DOHH2 (cell line): ENCODE data around the gene FILIP1L.

Source experiments
- H3F3A ChIP-seq: fragments of 200-600 bp; sonication (generic), shearing (Covaris generic); 2 replicates; pipeline ENCODE4 v1.6.0; 2016; ENCODE audit warnings: antibody characterized with exemption, mild to moderate bottlenecking; ENCODE audit not compliant: control insufficient read depth, insufficient read depth
- H3K27ac ChIP-seq: fragments of 200-600 bp; sonication (generic); 2 replicates; pipeline ENCODE4 v1.5.1; 2014; ENCODE audit warnings: low read depth, mild to moderate bottlenecking, low read length, moderate library complexity
- H3K27me3 ChIP-seq: fragments of 200-600 bp; sonication (generic); 2 replicates; pipeline ENCODE4 v1.6.1; 2014; ENCODE audit warnings: mild to moderate bottlenecking, low read length, mixed read lengths; ENCODE audit not compliant: control insufficient read depth
- H3K36me3 ChIP-seq: fragments of 200-600 bp; sonication (generic); 2 replicates; pipeline ENCODE4 v1.6.1; 2014; ENCODE audit warnings: mild to moderate bottlenecking, low read length, moderate library complexity, mixed read lengths; ENCODE audit not compliant: control insufficient read depth
- H3K4me1 ChIP-seq: fragments of 200-600 bp; sonication (generic); 2 replicates; pipeline ENCODE4 v1.6.1; 2014; ENCODE audit warnings: mild to moderate bottlenecking, low read length, mixed read lengths; ENCODE audit not compliant: control insufficient read depth
- H3K4me2 ChIP-seq: fragments of 200-600 bp; sonication (generic); 2 replicates; pipeline ENCODE4 v1.6.0; 2014; ENCODE audit warnings: mild to moderate bottlenecking, low read length, moderate library complexity
- H3K4me3 ChIP-seq: fragments of 200-600 bp; sonication (generic); 2 replicates; pipeline ENCODE4 v1.5.1; 2014; ENCODE audit warnings: mild to moderate bottlenecking, low read length, mixed read lengths
- H3K79me2 ChIP-seq: fragments of 200-600 bp; sonication (generic); 2 replicates; pipeline ENCODE4 v1.6.1; 2014; ENCODE audit warnings: mild to moderate bottlenecking, low read length, mixed read lengths; ENCODE audit not compliant: control insufficient read depth
- H3K9me2 ChIP-seq: fragments of 200-600 bp; sonication (generic); replicated peaks from 2 replicates; pipeline ENCODE4 v1.6.1; 2014; ENCODE audit warnings: mild to moderate bottlenecking, low read length, mixed read lengths; ENCODE audit not compliant: control insufficient read depth
- H3K9me3 ChIP-seq: fragments of 200-600 bp; sonication (generic); 2 replicates; pipeline ENCODE4 v1.6.1; 2014; ENCODE audit warnings: antibody characterized with exemption, low read length, mixed read lengths; ENCODE audit not compliant: control insufficient read depth, insufficient read depth
- H4K20me1 ChIP-seq: fragments of 200-600 bp; sonication (generic); 2 replicates; pipeline ENCODE4 v1.6.0; 2014; ENCODE audit warnings: low read depth, mild to moderate bottlenecking, antibody characterized with exemption, low read length, moderate library complexity; ENCODE audit not compliant: control insufficient read depth, insufficient read depth
- CTCF ChIP-seq: fragments of 200-600 bp; sonication (generic); IDR thresholded peaks from one replicate; pipeline ENCODE4 v1.5.1; 2014; ENCODE audit warnings: antibody characterized with exemption, mild to moderate bottlenecking, low read depth, low read length; ENCODE audit not compliant: poor library complexity, severe bottlenecking
- EZH2phosphoT487 ChIP-seq: fragments of 200-600 bp; sonication (generic); IDR thresholded peaks from 2 replicates; pipeline ENCODE4 v1.6.1; 2017; ENCODE audit warnings: borderline replicate concordance, mild to moderate bottlenecking, antibody characterized with exemption, low read length, moderate library complexity, mixed read lengths

FILIP1L gene

DNA sequence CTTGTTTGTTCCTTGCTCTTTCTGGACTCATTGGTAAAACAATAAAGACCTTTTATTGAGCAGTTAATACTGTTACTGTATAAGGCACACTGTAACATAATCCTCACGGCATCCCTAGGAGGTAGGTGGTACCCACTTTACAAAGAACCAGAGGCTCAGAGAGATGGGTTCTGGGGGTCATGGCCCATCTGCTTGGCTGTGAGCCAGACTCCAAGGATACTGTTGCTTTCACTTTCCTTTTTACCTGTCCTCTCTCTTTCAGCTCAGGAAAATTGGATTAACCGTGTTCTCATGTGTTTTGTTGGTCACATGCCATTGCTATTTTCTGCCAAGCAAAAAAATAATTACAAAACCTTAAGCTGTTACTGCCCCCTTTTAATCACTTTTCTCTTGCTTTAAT is 34.8 kb upstream of the FILIP1L start:
- Histone ChIP-seq H3K9me3 (no peaks in the 10 kb centered on the region), H3K27ac (no peak overlapping the region), H3K27me3 (no peaks in the 10 kb centered on the region)

DNA sequence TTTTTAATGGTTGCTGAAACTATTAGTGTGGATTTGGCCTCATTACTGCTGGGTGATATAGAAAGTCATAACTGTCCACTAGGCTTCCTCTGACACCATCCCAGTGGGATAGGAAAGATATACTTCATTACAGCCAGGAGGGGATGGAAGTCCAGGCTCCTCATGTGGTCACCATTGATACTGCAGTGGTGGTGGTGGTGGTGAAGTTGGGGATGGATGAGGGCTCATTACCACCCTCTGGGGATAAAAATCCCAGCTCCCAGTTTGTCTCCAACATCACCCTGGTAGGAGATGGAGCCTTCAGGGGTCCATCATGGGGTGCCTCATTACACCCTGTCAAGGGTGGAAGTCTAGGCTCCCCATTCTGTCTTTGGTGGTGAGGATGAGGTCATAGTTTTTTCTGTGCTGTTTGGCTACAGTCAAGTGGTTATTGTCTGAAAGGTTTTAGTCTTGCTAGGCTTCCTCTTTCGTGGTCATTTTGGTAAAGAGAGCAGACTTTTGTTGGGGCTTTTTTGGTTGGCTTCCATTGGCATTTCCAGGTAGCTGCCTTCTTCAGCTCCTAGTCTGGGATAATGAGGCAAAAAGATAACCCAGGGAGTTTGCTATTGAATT is 30.1 kb upstream of the FILIP1L start:
- H3K4me2 ChIP-seq: no peak overlapping the region
- no peaks in the 10 kb centered on the region for H4K20me1 ChIP-seq
- no peaks in the 10 kb centered on the region; the same call in 1 of the 2 replicates for H3K9me2 ChIP-seq
- H3K27ac ChIP-seq: no peak overlapping the region
- no peak for TF ChIP-seq CTCF
- no peak for TF ChIP-seq EZH2phosphoT487
- no peaks in the 10 kb centered on the region for H3K4me1 ChIP-seq
- H3F3A ChIP-seq: no peaks in the 10 kb centered on the region
- H3K79me2 ChIP-seq: no peaks in the 10 kb centered on the region
- H3K4me3 ChIP-seq: no peak overlapping the region
- H3K9me3 ChIP-seq: 0 out of 2 replicates have a peak, but pooled peaks cover 3% of the 10 kb centered on the region
- peaks cover 6% of the 10 kb centered on the region; the same call in 1 of the 2 replicates for H3K36me3 ChIP-seq
- H3K27me3 ChIP-seq: no peaks in the 10 kb centered on the region

More for the DNA sequence above, 34.8 kb upstream of the FILIP1L start:
- Histone ChIP-seq H3K79me2 (no peaks in the 10 kb centered on the region), H3K9me2 (no peaks in the 10 kb centered on the region; the same call in 1 of the 2 replicates), H3F3A (no peaks in the 10 kb centered on the region), H3K36me3 (peaks cover 16% of the 10 kb centered on the region; the same call in 1 of the 2 replicates), H3K4me1 (no peaks in the 10 kb centered on the region), H3K4me3 (no peak overlapping the region), H4K20me1 (no peaks in the 10 kb centered on the region), H3K4me2 (no peak overlapping the region)
- TF ChIP-seq EZH2phosphoT487 (no peak), CTCF (no peak)

GRCh38 chr3:100141586-100141985 is 27.3 kb upstream of the FILIP1L start:
- Histone ChIP-seq H3K4me1 (no peaks in the 10 kb centered on the region), H3K9me2 (no peaks in the 10 kb centered on the region; the same call in 1 of the 2 replicates), H3K36me3 (no peaks in the 10 kb centered on the region; the same call in 1 of the 2 replicates), H3F3A (no peaks in the 10 kb centered on the region), H4K20me1 (no peaks in the 10 kb centered on the region), H3K79me2 (no peaks in the 10 kb centered on the region), H3K27me3 (no peaks in the 10 kb centered on the region), H3K4me2 (no peak overlapping the region), H3K9me3 (0 out of 2 replicates have a peak, but pooled peaks cover 3% of the 10 kb centered on the region), H3K27ac (no peak overlapping the region), H3K4me3 (no peak overlapping the region)
- TF ChIP-seq CTCF: no peak
- no peak for TF ChIP-seq EZH2phosphoT487
